Calu3 (cell line): ENCODE measurements around the gene SP5. TPM values are rescaled to one million over a fixed set of nuclear protein-coding genes. Genes with fewer than 3 reads are reported as not detected.

ENCODE experiments used
- BruUV-seq: library from RNA; stranded (reverse); fragments of 400-500 nt; replicated peaks from 2 replicates; lab custom pipeline; 2021; lab: Mats Ljungman, UMichigan
- CTCF ChIA-PET: fragments of 300-600 bp; sonication (Branson Sonifier 250); formaldehyde crosslinking; loops from one replicate; lab custom pipeline; 2022; ENCODE audit warnings: antibody characterized with exemption; lab: Charles Lee
- DNase-seq: peaks from one replicate; pipeline ENCODE4 v3.0.0; 2022
- H3K27ac Mint-ChIP-seq: one replicate; pipeline ENCODE4 v1.8.0; 2022; ENCODE audit warnings: mixed read lengths; ENCODE audit not compliant: unreplicated experiment
- H3K27me3 Mint-ChIP-seq: one replicate; pipeline ENCODE4 v1.8.0; 2022; ENCODE audit warnings: mixed read lengths; ENCODE audit not compliant: unreplicated experiment
- H3K36me3 Mint-ChIP-seq: one replicate; pipeline ENCODE4 v1.8.0; 2022; ENCODE audit warnings: mild to moderate bottlenecking, moderate library complexity, mixed read lengths; ENCODE audit not compliant: insufficient read depth, unreplicated experiment
- H3K4me1 Mint-ChIP-seq: one replicate; pipeline ENCODE4 v1.8.0; 2022; ENCODE audit warnings: mild to moderate bottlenecking, low read depth, mixed read lengths; ENCODE audit not compliant: unreplicated experiment
- H3K4me3 Mint-ChIP-seq: one replicate; pipeline ENCODE4 v1.8.0; 2022; ENCODE audit warnings: mild to moderate bottlenecking, low read depth, moderate library complexity, mixed read lengths; ENCODE audit not compliant: unreplicated experiment
- H3K9me3 Mint-ChIP-seq: one replicate; pipeline ENCODE4 v1.8.0; 2022; ENCODE audit warnings: low read depth, mixed read lengths; ENCODE audit not compliant: unreplicated experiment
- intact Hi-C: fragments of 100-400 bp; cut with micrococcal nuclease; formaldehyde crosslinking; loops from one replicate; pipeline ENCODE4 v1.10.0; 2022; ENCODE audit not compliant: unreplicated experiment
- total RNA-seq: library from RNA; stranded (reverse); gene quantifications from 2 replicates; pipeline ENCODE4 v1.2.3, GENCODE V29; 2022
- TF ChIP-seq, protein P1 (sequence below): fragments of 200-600 bp; IDR thresholded peaks from one replicate; pipeline ENCODE4 v1.8.0; 2022; ENCODE audit warnings: antibody characterized with exemption; ENCODE audit not compliant: unreplicated experiment

Gene SP5
- total RNA-seq, 1 experiment from 2014 or later: 0.73 TPM

- CTCF ChIA-PET: interaction anchor here (0.9 to 1.1 kb wide), 3 partner anchors 58 to 303 kb away, joined by 3 read pairs; partner anchors contain the start of gene ERICH2
- no TSS peak for BruUV-seq
- TF ChIP-seq, protein P1, sequence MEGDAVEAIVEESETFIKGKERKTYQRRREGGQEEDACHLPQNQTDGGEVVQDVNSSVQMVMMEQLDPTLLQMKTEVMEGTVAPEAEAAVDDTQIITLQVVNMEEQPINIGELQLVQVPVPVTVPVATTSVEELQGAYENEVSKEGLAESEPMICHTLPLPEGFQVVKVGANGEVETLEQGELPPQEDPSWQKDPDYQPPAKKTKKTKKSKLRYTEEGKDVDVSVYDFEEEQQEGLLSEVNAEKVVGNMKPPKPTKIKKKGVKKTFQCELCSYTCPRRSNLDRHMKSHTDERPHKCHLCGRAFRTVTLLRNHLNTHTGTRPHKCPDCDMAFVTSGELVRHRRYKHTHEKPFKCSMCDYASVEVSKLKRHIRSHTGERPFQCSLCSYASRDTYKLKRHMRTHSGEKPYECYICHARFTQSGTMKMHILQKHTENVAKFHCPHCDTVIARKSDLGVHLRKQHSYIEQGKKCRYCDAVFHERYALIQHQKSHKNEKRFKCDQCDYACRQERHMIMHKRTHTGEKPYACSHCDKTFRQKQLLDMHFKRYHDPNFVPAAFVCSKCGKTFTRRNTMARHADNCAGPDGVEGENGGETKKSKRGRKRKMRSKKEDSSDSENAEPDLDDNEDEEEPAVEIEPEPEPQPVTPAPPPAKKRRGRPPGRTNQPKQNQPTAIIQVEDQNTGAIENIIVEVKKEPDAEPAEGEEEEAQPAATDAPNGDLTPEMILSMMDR: no peak
- H3K4me3 Mint-ChIP-seq: peak overlapping the region; percentile 65
- H3K27me3 Mint-ChIP-seq: peaks cover 48% of the 10 kb centered on the region
- intact Hi-C loops: loop anchor here (10.0 kb wide), 1 partner anchor 103 kb away; the partner anchor contains the start of gene GAD1
- DNase-seq: peak; percentile 50
- no peak overlapping the region for H3K27ac Mint-ChIP-seq
- H3K4me1 Mint-ChIP-seq: peaks cover 9% of the 10 kb centered on the region
- H3K36me3 Mint-ChIP-seq: peaks cover 25% of the 10 kb centered on the region
- H3K9me3 Mint-ChIP-seq: no peaks in the 10 kb centered on the region
Measured at GRCh38 chr2:170711774-170712652, 3.1 kb upstream of the SP5 start.

GRCh38 chr2:170712653-170713542, 2.2 kb upstream of the SP5 start:
- no TSS peak for BruUV-seq
- Mint-ChIP-seq H3K36me3 (peaks cover 25% of the 10 kb centered on the region), H3K9me3 (no peaks in the 10 kb centered on the region), H3K27me3 (peaks cover 45% of the 10 kb centered on the region), H3K27ac (no peak overlapping the region), H3K4me3 (peak overlapping the region; percentile 74), H3K4me1 (peaks cover 9% of the 10 kb centered on the region)
- intact Hi-C loops: loop anchor here (10.0 kb wide), 1 partner anchor 102 kb away; the partner anchor contains the start of gene GAD1
- TF ChIP-seq, protein P1: no peak
- no peak for DNase-seq
- CTCF ChIA-PET: interaction anchor here (0.6 kb wide), 1 partner anchor 334 kb away, joined by 3 read pairs; no protein-coding TSS in a partner anchor

- CTCF ChIA-PET: interaction anchor here (0.6 kb wide), 1 partner anchor 334 kb away, joined by 3 read pairs; no protein-coding TSS in a partner anchor
- Mint-ChIP-seq H3K27me3 (peaks cover 36% of the 10 kb centered on the region), H3K27ac (no peak overlapping the region), H3K4me1 (peaks cover 9% of the 10 kb centered on the region), H3K36me3 (peaks cover 25% of the 10 kb centered on the region), H3K9me3 (no peaks in the 10 kb centered on the region), H3K4me3 (peak overlapping the region; percentile 74)
- DNase-seq: no peak
- intact Hi-C loops: loop anchor here (10.0 kb wide), 1 partner anchor 101 kb away; the partner anchor contains the start of gene GAD1
- no TSS peak for BruUV-seq
- TF ChIP-seq, protein P1: no peak
Measured at GRCh38 chr2:170713543-170714380, 1.4 kb upstream of the SP5 start.
